ENCODE results near the gene COPS3.

DNA sequence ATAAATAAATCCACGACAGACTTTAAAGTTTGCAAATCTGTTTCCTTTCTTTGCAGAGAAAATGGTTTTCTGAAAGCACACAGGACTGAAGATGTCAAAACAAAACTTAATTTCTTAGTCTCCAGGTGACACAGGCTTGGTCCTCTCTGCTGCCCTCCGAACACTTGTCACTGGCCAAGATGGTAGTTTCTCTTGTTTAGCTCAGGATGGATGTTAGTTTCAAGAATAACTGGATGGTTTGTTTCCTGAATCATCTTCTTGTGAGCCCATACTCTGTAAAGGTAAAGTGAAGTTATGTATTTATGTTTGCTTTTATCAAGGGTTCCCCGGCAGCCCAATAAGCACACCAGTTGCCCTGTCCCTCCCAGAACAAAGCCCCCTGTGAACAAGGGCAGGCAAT, 34.2 kb downstream of the COPS3 start:
- TF ChIP-seq, protein P1, sequence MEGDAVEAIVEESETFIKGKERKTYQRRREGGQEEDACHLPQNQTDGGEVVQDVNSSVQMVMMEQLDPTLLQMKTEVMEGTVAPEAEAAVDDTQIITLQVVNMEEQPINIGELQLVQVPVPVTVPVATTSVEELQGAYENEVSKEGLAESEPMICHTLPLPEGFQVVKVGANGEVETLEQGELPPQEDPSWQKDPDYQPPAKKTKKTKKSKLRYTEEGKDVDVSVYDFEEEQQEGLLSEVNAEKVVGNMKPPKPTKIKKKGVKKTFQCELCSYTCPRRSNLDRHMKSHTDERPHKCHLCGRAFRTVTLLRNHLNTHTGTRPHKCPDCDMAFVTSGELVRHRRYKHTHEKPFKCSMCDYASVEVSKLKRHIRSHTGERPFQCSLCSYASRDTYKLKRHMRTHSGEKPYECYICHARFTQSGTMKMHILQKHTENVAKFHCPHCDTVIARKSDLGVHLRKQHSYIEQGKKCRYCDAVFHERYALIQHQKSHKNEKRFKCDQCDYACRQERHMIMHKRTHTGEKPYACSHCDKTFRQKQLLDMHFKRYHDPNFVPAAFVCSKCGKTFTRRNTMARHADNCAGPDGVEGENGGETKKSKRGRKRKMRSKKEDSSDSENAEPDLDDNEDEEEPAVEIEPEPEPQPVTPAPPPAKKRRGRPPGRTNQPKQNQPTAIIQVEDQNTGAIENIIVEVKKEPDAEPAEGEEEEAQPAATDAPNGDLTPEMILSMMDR (conservative IDR thresholded peaks at IDR 0.05; ENCODE audit: low read depth, low read length), result no peak
- TF ChIP-seq EZH2 (IDR thresholded peaks at IDR 0.05; ENCODE audit: borderline replicate concordance, low read depth, low read length, poor library complexity, severe bottlenecking), result no peak
